Right forelimb (tissue), 1 donor: ENCODE results near the gene SP100.

Experiments used
- DNase-seq: peaks from one replicate; pipeline ENCODE4 v3.0.0-alpha.2; 2018

SP100 gene

GRCh38 chr2:230564805-230565779 is 149.1 kb downstream of the SP100 start:
- no peak for DNase-seq

- no peak for DNase-seq
Observed at GRCh38 chr2:230569298-230569697, 153.3 kb downstream of the SP100 start.

- no peak for DNase-seq
Observed at GRCh38 chr2:230570987-230571386, 155.0 kb downstream of the SP100 start.

- no peak for DNase-seq
Observed at GRCh38 chr2:230575642-230576324, 159.8 kb downstream of the SP100 start.

- no peak for DNase-seq
Observed at GRCh38 chr2:230577114-230577513, 161.1 kb downstream of the SP100 start.

- DNase-seq = no peak
Observed at GRCh38 chr2:230578106-230578505, 162.1 kb downstream of the SP100 start.

GRCh38 chr2:230582851-230583283 is 166.9 kb downstream of the SP100 start:
- no peak for DNase-seq

- DNase-seq = no peak
Observed at GRCh38 chr2:230583581-230583980, 167.6 kb downstream of the SP100 start.

- no peak for DNase-seq
Observed at GRCh38 chr2:230586328-230586982, 170.5 kb downstream of the SP100 start.

- no peak for DNase-seq
Observed at GRCh38 chr2:230589025-230589424, 173.0 kb downstream of the SP100 start.

- no peak for DNase-seq
Observed at GRCh38 chr2:230589497-230590015, 173.6 kb downstream of the SP100 start.

GRCh38 chr2:230590333-230590732 is 174.3 kb downstream of the SP100 start:
- no peak for DNase-seq

- DNase-seq = no peak
Observed at GRCh38 chr2:230591850-230592249, 175.8 kb downstream of the SP100 start.

- DNase-seq = no peak
Observed at GRCh38 chr2:230592775-230593174, 176.8 kb downstream of the SP100 start.
